ENCODE results near the gene BRIP1.
"Not testable (repeated sequence)": the region's sequence is repeated elsewhere in the genome, so short reads cannot be mapped to it uniquely, and the experiment has no call there.

The BRIP1 gene

DNA sequence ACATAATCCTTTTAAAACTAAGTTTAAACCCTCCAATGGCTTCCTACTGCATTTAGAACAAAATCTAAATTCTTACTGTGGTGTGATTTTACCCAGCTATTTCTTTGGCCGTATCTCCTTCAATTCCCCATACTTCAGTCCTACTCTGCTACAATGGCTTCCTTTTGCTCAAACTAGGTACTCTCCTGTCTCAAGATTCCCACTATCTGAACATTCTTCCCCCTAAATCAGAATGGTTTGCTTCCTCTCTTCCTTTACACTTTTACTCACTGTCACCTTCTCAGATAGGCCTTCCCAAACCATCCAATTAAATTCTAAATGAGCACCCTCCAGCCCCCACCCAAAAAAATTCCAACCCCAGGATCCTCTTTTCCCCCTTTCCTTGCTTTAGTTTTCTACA, 109.2 kb downstream of the BRIP1 start:
- no peak for DNase-seq

DNA sequence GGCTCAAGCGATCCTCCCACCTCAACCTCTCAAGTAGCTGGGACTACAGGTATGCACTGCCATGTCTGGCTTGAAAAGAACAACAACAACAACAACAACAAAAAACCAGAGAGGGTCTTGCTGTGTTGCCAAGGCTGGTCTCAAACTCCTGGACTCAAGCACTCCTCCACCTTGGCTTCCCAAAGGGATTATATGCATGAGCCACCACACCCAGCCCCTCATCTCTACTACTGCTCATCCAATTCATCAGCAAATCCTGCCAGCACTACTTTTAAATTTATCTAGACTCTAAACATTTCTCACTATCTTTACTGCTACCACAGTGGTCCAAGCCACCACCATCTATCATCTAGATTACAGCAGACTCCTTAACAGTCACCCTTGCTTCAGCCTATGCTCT, 109.6 kb downstream of the BRIP1 start:
- DNase-seq, result no peak

DNA sequence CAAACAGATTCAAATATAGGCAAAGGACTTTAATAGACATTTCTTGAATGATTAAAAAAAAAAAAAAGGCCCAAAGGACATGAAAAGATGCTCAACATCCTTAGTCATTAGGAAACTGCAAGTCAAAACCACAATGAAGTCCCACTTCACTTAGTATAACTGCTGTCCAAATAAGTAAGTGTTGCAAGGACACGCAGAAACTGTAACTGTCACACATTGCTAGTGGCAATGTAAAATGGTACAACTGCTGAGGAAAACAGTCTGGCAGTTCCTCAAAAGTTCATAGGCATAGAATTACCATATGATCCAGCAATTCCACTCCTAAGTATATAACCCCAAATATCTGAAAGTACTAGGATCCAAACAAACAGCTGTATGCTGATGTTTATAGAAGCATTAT, 112.7 kb downstream of the BRIP1 start:
- DNase-seq, result no peak

DNA sequence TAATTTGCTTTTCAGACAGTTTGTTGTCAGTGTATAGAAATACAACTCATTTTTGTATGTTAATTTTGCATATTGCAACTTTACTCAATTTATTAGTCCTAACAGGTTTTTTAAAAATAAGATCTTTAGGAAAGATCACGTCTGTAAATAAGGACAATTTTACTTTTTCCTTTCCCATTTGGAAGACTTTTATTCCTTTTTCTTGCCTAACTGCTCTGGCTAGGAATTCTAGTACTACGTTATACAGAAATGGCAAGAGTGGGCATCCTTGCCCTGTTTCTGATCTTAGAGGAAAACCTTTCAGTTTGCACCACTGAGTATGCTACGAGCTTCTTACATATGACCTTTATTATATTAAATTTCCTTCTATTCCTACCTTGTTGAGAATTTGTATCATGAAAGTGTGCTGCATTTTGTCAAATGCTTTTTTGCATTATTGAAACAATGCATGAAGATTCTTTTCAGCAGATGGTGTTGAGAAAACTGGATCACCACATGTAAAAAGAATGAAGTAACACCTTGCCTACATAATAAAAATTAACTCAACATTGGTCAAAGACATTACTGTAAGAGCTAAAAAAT, 113.4 kb downstream of the BRIP1 start:
- DNase-seq, result no peak

GRCh38 chr17:61746248-61746985, 116.9 kb downstream of the BRIP1 start:
- no peak for DNase-seq

DNA sequence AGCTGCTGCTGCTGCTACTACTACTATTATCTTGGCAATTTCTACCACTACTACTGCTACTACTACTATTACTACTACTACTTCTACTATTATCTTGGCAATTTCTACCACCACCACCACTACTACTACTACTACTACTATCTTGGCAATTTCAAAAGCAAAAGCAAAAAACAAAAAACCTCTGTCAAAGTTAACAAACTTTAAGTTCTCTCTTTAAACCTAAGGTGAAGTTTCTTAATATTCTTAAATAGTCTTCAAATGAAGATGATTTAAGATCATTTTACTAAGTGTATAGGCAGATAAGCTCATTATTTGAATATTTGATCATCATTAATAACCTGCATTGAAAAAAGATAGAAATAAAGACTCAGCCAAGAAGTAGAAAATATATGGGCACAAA, 118.5 kb downstream of the BRIP1 start:
- DNase-seq, result no peak

- DNase-seq, result no peak
Observed at GRCh38 chr17:61744252-61744651, 119.1 kb downstream of the BRIP1 start.

GRCh38 chr17:61743766-61744165, 119.6 kb downstream of the BRIP1 start:
- DNase-seq, result no peak

GRCh38 chr17:61739002-61739401, 124.3 kb downstream of the BRIP1 start:
- no peak for DNase-seq

- DNase-seq, result no peak
Observed at GRCh38 chr17:61738249-61738648, 125.1 kb downstream of the BRIP1 start.

DNA sequence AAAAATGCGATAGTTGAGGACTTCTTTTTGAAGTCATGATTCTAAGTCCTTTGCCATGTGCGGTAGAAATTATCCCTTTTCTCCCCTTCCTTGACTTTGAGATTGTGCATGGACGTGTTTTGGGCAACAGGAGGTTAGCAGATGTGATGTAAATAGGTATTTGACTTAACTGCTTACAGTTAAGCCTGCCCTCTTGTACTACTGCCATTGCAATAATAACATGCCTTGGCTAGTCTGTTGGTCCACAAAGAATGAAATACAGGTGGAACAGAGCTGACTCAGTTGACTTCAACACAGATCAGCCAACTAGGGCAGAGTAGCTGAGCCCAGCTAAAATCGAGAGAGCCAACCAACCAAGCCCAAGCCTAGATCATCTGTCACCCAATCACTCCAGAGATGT, 125.5 kb downstream of the BRIP1 start:
- no peak for DNase-seq

DNA sequence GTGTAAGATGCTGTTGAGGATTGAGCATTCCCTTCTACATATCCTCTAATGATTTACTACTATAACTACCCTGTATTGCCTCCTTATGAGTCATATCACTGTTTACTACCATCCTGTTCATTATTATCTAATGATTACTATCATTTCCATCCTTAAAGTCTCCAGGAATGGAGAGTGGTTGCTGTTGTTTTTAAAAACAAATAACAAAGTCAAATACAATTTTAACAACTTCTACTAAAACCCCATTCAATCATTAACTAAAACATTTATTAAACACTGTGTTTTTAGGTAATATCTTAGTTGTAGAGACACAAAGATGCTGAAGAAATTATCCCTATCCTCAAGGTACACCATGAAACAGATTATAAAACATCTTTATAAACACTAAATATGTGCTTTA, 126.9 kb downstream of the BRIP1 start:
- DNase-seq, result no peak

DNA sequence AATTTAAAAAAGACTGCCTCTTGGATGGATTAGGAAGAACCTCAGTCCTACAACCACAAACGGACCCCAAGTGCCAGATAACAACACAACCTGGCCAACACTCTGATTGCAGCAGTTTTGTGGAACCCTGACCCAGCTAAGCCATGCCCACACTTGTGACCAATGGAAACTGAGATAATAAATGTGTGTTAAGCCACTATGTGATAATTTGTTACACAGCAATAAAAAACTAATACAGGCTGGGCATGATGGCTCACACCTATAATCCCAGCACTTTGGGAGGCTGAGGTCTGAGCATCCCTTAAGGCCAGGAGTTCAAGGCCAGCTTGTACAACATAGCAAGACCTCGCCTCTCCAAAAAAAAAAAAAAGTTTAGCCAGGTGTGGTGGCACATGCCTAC, 127.5 kb downstream of the BRIP1 start:
- DNase-seq, result no peak

DNA sequence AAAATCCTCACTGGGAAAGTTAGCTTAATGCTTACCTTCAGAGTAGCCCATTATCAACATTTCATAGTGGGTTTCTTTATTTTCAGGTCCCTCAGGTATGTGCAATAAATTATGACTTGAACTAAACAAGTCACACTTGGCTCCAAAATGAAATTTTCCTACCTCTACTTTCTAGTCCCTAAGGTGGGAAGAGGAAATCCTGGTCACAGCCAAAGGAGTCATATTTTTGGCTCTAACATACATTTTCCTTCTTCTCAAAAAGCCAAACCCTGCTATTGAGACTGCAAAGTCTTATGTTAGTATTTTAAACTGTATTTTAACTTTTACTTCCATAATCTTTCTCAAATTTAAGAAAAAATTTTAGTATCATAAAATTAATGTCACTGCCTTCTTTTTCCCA, 128.9 kb downstream of the BRIP1 start:
- no peak for DNase-seq

DNA sequence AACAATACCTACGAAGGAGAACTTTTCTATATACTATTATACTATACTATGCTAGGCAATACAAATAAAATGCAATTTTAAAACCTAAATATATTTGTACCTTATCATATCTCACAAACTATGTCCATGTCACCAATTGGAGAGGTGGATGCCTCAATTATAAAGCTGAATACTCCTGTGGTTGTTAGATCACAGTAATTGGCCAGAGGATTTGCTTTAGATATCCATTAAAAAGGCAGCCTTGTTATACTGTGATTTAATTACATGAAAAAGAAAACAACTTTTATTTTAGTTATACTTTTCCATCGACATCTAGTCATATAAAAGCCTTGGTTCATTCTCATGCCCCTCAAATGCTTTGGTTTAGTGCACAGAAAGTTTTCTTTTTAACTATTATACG, 129.3 kb downstream of the BRIP1 start:
- no peak for DNase-seq

- no peak for DNase-seq
Observed at GRCh38 chr17:61733021-61733420, 130.3 kb downstream of the BRIP1 start.

DNA sequence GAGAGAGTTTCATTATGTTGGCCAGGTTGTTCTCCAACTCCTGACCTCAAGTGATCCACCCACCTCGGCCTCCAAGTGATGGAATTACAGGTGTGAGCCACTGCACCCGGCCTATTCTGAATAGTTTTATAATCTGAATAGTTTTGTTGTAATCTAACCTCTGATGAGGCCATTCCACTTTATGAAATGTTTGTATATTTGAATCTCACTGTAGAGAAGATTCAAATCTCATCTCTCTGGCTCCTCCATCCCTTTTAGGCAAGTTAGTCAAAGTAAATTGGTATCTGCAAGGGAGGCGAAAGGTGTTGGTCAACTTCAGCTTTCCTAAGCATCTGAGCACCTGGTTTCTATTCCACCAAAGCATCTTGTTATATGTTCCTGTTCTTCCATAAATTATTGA, 131.2 kb downstream of the BRIP1 start:
- DNase-seq, result no peak

DNA sequence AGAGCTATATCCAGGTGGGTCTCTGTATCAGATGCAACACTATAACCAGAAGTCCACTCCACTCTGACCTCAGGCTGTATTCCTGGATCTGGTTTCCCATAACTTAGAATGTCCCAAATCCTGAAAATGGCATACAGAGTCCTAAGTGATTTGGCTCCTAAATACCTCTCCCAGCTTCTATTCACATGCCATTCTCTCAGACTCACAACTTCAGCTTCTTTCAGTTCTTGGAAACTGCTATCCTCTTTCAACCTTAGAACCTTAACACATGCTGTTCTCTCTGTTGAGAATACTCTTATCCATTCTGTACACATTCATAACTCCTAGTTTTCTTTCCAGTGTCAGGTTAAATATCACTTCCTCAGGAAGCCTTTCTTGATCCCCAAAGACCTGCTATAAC, 132.0 kb downstream of the BRIP1 start:
- no peak for DNase-seq

GRCh38 chr17:61729690-61730268, 133.5 kb downstream of the BRIP1 start:
- DNase-seq, result no peak

DNA sequence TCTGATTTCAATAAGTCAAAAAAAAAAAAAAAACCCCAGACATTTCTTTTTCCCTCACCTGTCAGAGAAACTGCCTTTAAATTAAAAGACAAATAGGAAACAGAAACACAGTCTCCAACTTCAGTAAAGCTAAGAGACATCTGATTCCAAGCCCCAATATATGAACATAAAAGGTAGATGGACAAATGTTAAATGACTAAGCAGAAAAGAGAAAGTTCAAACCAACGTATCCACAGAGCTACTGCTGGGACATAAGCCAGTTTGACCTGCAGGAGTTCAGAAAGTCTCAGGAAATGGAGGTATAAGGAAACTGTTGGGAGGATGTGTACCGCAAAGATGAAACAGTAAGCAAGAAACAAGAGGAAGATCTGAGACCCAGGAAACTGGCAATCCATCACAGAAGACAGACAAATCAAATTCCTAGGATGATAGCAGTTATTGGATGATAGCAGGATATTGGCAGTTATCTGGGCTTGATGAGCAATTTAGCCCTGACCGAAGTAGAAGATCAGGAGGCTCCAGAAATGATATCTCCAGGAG, 135.0 kb downstream of the BRIP1 start:
- no peak for DNase-seq

DNA sequence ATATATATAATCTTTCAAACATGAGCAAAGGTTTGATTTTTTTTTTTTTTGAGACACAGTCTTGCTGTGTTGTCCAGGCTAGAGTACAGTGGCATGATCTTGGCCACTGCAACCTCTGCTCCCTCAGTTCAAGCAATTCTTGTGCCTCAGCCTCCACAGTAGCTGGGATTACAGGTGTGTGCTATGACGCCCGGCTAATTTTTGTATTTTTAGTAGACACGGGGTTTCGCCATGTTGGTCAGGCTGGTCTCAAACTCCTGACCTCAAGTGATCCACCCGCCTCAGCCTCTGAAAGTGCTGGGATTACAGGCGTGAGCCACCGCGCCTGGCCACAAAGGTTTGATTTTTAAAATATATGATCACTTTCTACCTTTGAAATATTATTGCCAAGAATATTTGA, 135.5 kb downstream of the BRIP1 start:
- not testable (repeated sequence) for DNase-seq

GRCh38 chr17:61726977-61727376, 136.4 kb downstream of the BRIP1 start:
- DNase-seq, result no peak

GRCh38 chr17:61724777-61725176, 138.6 kb downstream of the BRIP1 start:
- DNase-seq, result no peak

- no peak for DNase-seq
Observed at GRCh38 chr17:61723914-61724313, 139.4 kb downstream of the BRIP1 start.

All from NCI-H1694 treated with DMSO at 0.1 percent for 48 hours (cell line).